Heart left ventricle (tissue), 16 donors: ENCODE measurements around the gene LOXL4. TPM values are rescaled to one million over a fixed set of nuclear protein-coding genes. Genes with fewer than 3 reads are reported as not detected.

Experiments
- ATAC-seq, 4 donors: fragments of 200-7000 bp; cut with Tn5 transposase; one replicate each; pipeline ENCODE4 v1.9.1; 2020 to 2022; ENCODE audit warnings: moderate library complexity in 4 of 4, mild to moderate bottlenecking in 3 of 4, moderate number of reproducible peaks in 1 of 4
- DNase-seq, 5 donors: peaks; one replicate each; pipeline ENCODE4 v3.0.0-alpha.2; 2020
- H3K27ac ChIP-seq, 12 donors: fragments of 200-600 bp; sonication (generic) in 4 of 12; one replicate each; pipeline versions ENCODE4 v1.5.0 to v1.8.0; 2016 to 2022; ENCODE audit warnings: mild to moderate bottlenecking in 2 of 12
- H3K27me3 ChIP-seq, 9 donors: fragments of 200-600 bp; sonication (generic) in 2 of 9; one replicate each; pipeline versions ENCODE4 v1.5.1 to v1.8.0; 2016 to 2022; ENCODE audit warnings: mild to moderate bottlenecking in 3 of 9
- H3K36me3 ChIP-seq, 9 donors: fragments of 200-600 bp; sonication (generic) in 2 of 9; one replicate each; pipeline versions ENCODE4 v1.5.0 to v1.8.0; 2018 to 2022; ENCODE audit warnings: mild to moderate bottlenecking in 2 of 9
- H3K4me1 ChIP-seq, 12 donors: fragments of 200-600 bp; sonication (generic) in 4 of 12; one replicate each; pipeline versions ENCODE4 v1.5.0 to v1.8.0; 2016 to 2022; ENCODE audit warnings: mild to moderate bottlenecking in 3 of 12
- H3K4me3 ChIP-seq, 12 donors: fragments of 200-600 bp; sonication (generic) in 4 of 12; one replicate each; pipeline versions ENCODE4 v1.5.0 to v1.8.0; 2017 to 2022; ENCODE audit warnings: mild to moderate bottlenecking in 9 of 12, moderate library complexity in 4 of 12
- H3K9me3 ChIP-seq, 12 donors: fragments of 200-600 bp; sonication (generic) in 4 of 12; one replicate each; pipeline versions ENCODE4 v1.5.0 to v1.8.0; 2016 to 2022; ENCODE audit warnings: mild to moderate bottlenecking in 1 of 12
- CTCF ChIP-seq, 12 donors: fragments of 200-600 bp; sonication (generic) in 4 of 12; IDR thresholded peaks; one replicate each; pipeline versions ENCODE4 v1.5.0 to v1.8.0; 2018 to 2022; ENCODE audit warnings: antibody characterized with exemption in 12 of 12, mild to moderate bottlenecking in 5 of 12
- POLR2A ChIP-seq, 2 donors: fragments of 450-650 bp; IDR thresholded peaks; one replicate each; pipeline ENCODE4 v1.6.1; 2017; ENCODE audit warnings: antibody characterized with exemption in 2 of 2, mild to moderate bottlenecking in 2 of 2, moderate library complexity in 2 of 2
- WGBS, 4 donors: extraction: QIAGEN DNeasy Blood & Tissue Kit in 2 of 4; methylation state at CpG; one replicate each; pipeline versions ENCODE4 v1.1.5 to v1.1.7; 2013 to 2018; 5-methylcytosine and 5-hydroxymethylcytosine counted together
- intact Hi-C, 10 donors: fragments of 100-400 bp; cut with DNase I; formaldehyde crosslinking; loops; one replicate each; pipeline versions ENCODE4 v1.11.1 to v1.14.2; 2022
- polyA plus RNA-seq, 2 donors: library from polyadenylated mRNA; stranded (reverse); fragments of 200-250 nt; gene quantifications; one replicate each; pipeline ENCODE4 v1.2.3, GENCODE V29; 2013
- total RNA-seq, 9 donors: library from RNA; depleted of rRNA in 2 of 9; stranded (reverse); fragments of >200 nt in 2 of 9; fragmentation: NEBNext Ultra II Directional in 3 of 9; extraction: Animal tissue kit (Norgen Biotek cat#: 25700) in 3 of 9; gene quantifications; one replicate each; pipeline versions ENCODE4 v1.1.0 to v1.2.4, GENCODE V29; 2016 to 2023
- donor health status: ischemic (EF 13 %, LVEDD 7.1; RV severe dilation, severe dysfunction).
- donor health status: healthy with polysubstance abuse.
- donor health status: DM: no; HTN: yes; CAD: no.
- donor health status: DM: no; HTN: no; CAD: no.
- donor health status: ischemic (EF 25% LVEDD 6.9; RV normal size, moderate dysfunction).
- donor health status: ischemic (EF 25% LVEDD 5.7; RV mildly dilated, moderate dysfunction).
- donor health status: healthy.
- donor health status: DM: yes; HTN: yes; CAD: no.
- donor health status: ischemic (EF 35%, LVEDD 5.7; RV mildly dilated, moderate dysfunction).
- donor health status: nonischemic (EF 11% LVEDD 7.7; RV severe dilation, severe dysfunction).
- donor health status: DM: yes; HTN: yes; CAD: no.
- donor health status: PGD.
- donor health status: ischemic (EF 29% LVEDD 5.4; RV normal size, mild dysfunction).
- donor health status: nonischemic (EF 23%, LVEDD 6.1; RV moderate dilation, normal function).

The LOXL4 gene
- total and polyA plus RNA-seq, 11 donors = 0.88 to 68.8 (median 1.7) TPM

GRCh38 chr10:98213740-98214139 lies 54.3 kb downstream of the LOXL4 start:
- H3K4me1 ChIP-seq = peaks cover 0 to 17% (median 4%) of the 10 kb centered on the region in 12 donors
- H3K27ac ChIP-seq = no peak overlapping the region
- 95 to 98% (median 97%) methylated on average over 1 of the region's 1 CpG for WGBS, 4 donors
- intact Hi-C loops = no loop called here
- no peak for ATAC-seq
- peaks cover 0 to 20% (median 12%) of the 10 kb centered on the region in 9 donors for H3K36me3 ChIP-seq
- peaks cover 0 to 24% (median 1%) of the 10 kb centered on the region in 12 donors for H3K9me3 ChIP-seq
- no peak for DNase-seq
- no peak overlapping the region for H3K4me3 ChIP-seq
- TF ChIP-seq POLR2A (IDR thresholded peaks at IDR 0.05) (no peak), CTCF (IDR thresholded peaks at IDR 0.05) (no peak)
- H3K27me3 ChIP-seq = no peaks in the 10 kb centered on the region

GRCh38 chr10:98212196-98212595 lies 55.8 kb downstream of the LOXL4 start:
- WGBS, 4 donors = 23 to 46% (median 35%) methylated on average over 1 of the region's 1 CpG
- ATAC-seq (no peak), DNase-seq (no peak)
- no peak overlapping the region for H3K27ac ChIP-seq
- no peaks in the 10 kb centered on the region for H3K27me3 ChIP-seq
- peaks cover 0 to 27% (median 19%) of the 10 kb centered on the region in 9 donors for H3K36me3 ChIP-seq
- TF ChIP-seq CTCF (IDR thresholded peaks at IDR 0.05) = no peak
- TF ChIP-seq POLR2A (IDR thresholded peaks at IDR 0.05) = no peak
- no peak overlapping the region for H3K4me3 ChIP-seq
- H3K9me3 ChIP-seq = peaks cover 0 to 9% (median 0%) of the 10 kb centered on the region in 12 donors
- H3K4me1 ChIP-seq = peaks cover 0 to 17% (median 1%) of the 10 kb centered on the region in 12 donors
- intact Hi-C loops = no loop called here

- peaks cover 0 to 27% (median 19%) of the 10 kb centered on the region in 9 donors for H3K36me3 ChIP-seq
- no peak overlapping the region for H3K4me3 ChIP-seq
- peaks cover 0 to 17% (median 1%) of the 10 kb centered on the region in 12 donors for H3K4me1 ChIP-seq
- no peaks in the 10 kb centered on the region for H3K27me3 ChIP-seq
- no peak for TF ChIP-seq POLR2A (IDR thresholded peaks at IDR 0.05)
- TF ChIP-seq CTCF (IDR thresholded peaks at IDR 0.05) = no peak
- intact Hi-C loops = no loop called here
- DNase-seq (no peak), ATAC-seq (no peak)
- no peaks in the 10 kb centered on the region for H3K9me3 ChIP-seq
- no peak overlapping the region for H3K27ac ChIP-seq
- 94 to 96% (median 95%) methylated on average over 4 of the region's 4 CpGs for WGBS, 4 donors
Measured at GRCh38 chr10:98209441-98209840, 58.6 kb downstream of the LOXL4 start.

GRCh38 chr10:98208925-98209324 lies 59.1 kb downstream of the LOXL4 start:
- H3K27ac ChIP-seq = no peak overlapping the region
- H3K36me3 ChIP-seq = peaks cover 0 to 27% (median 19%) of the 10 kb centered on the region in 9 donors
- DNase-seq (no peak), ATAC-seq (no peak)
- 86 to 94% (median 92%) methylated on average over 2 of the region's 2 CpGs for WGBS, 4 donors
- intact Hi-C loops = no loop called here
- TF ChIP-seq CTCF (IDR thresholded peaks at IDR 0.05) (no peak), POLR2A (IDR thresholded peaks at IDR 0.05) (no peak)
- no peak overlapping the region for H3K4me3 ChIP-seq
- H3K4me1 ChIP-seq = peaks cover 0 to 17% (median 1%) of the 10 kb centered on the region in 12 donors
- H3K9me3 ChIP-seq = no peaks in the 10 kb centered on the region
- no peaks in the 10 kb centered on the region for H3K27me3 ChIP-seq
